Mesenchymal stem cell (in vitro differentiated cells and primary cell): ENCODE results near the gene LOXL3.

Experiments
- DNase-seq: peaks from one replicate; pipeline ENCODE4 v3.0.0-alpha.2; 2013
- H2AFZ ChIP-seq: one replicate; pipeline ENCODE4 v1.6.1; 2013; ENCODE audit warnings: low read depth, mild to moderate bottlenecking, control low read depth, inconsistent platforms, low read length, moderate library complexity
- H2AK5ac ChIP-seq: 2 replicates; pipeline ENCODE4 v1.6.1; 2013; ENCODE audit warnings: low read length, moderate library complexity, mild to moderate bottlenecking, inconsistent platforms; ENCODE audit not compliant: severe bottlenecking
- H2BK120ac ChIP-seq: one replicate; pipeline ENCODE4 v1.6.1; 2013; ENCODE audit warnings: low read depth, mild to moderate bottlenecking, inconsistent platforms, low read length, moderate library complexity
- H2BK12ac ChIP-seq, 2 experiments: one replicate each; pipeline ENCODE4 v1.6.1; 2013; ENCODE audit warnings: inconsistent platforms in 2 of 2, low read length in 2 of 2, mild to moderate bottlenecking in 2 of 2, moderate library complexity in 2 of 2, control low read depth in 1 of 2
- H2BK15ac ChIP-seq: one replicate; pipeline ENCODE4 v1.6.1; 2013; ENCODE audit warnings: mild to moderate bottlenecking, low read depth, inconsistent platforms; ENCODE audit not compliant: poor library complexity, severe bottlenecking
- H2BK5ac ChIP-seq: 2 replicates; pipeline ENCODE4 v1.6.1; 2013; ENCODE audit warnings: low read depth, mild to moderate bottlenecking, low read length, control low read depth, inconsistent platforms; ENCODE audit not compliant: poor library complexity, severe bottlenecking
- H3K14ac ChIP-seq, 2 experiments: one replicate each; pipeline ENCODE4 v1.6.1; 2013; ENCODE audit warnings: inconsistent platforms in 2 of 2, low read length in 2 of 2, control low read depth in 1 of 2, mild to moderate bottlenecking in 1 of 2, moderate library complexity in 1 of 2
- H3K18ac ChIP-seq, 2 experiments: one replicate each; pipeline ENCODE4 v1.6.1; 2013; ENCODE audit warnings: inconsistent platforms in 2 of 2, low read length in 2 of 2, control low read depth in 1 of 2, low read depth in 1 of 2, mild to moderate bottlenecking in 1 of 2
- H3K23ac ChIP-seq, 2 experiments: one replicate each; pipeline ENCODE4 v1.6.1; 2013; ENCODE audit warnings: inconsistent platforms in 2 of 2, low read length in 2 of 2, mild to moderate bottlenecking in 2 of 2, moderate library complexity in 2 of 2, control low read depth in 1 of 2
- H3K27ac ChIP-seq: 2 replicates; pipeline ENCODE4 v1.5.1; 2013; ENCODE audit warnings: mild to moderate bottlenecking, moderate library complexity, low read length, control low read depth, inconsistent platforms; ENCODE audit not compliant: poor library complexity, severe bottlenecking
- H3K27me3 ChIP-seq, 2 experiments: 2 replicates each; pipeline versions ENCODE4 v1.6.1 to v1.7.0; 2013; ENCODE audit warnings: low read length in 2 of 2, mild to moderate bottlenecking in 2 of 2, moderate library complexity in 2 of 2, control low read depth in 1 of 2, inconsistent platforms in 1 of 2; ENCODE audit not compliant: control insufficient read depth in 1 of 2, insufficient read depth in 1 of 2
- H3K36me3 ChIP-seq, 2 experiments: 2 replicates each; pipeline versions ENCODE4 v1.6.1 to v1.7.0; 2013; ENCODE audit warnings: low read length in 2 of 2, control low read depth in 1 of 2, inconsistent platforms in 1 of 2, low read depth in 1 of 2, mild to moderate bottlenecking in 1 of 2; ENCODE audit not compliant: insufficient read depth in 2 of 2, control insufficient read depth in 1 of 2
- H3K4ac ChIP-seq, 2 experiments: one replicate each; pipeline ENCODE4 v1.6.1; 2013; ENCODE audit warnings: inconsistent platforms in 2 of 2, low read length in 2 of 2, mild to moderate bottlenecking in 2 of 2, moderate library complexity in 2 of 2, control low read depth in 1 of 2, low read depth in 1 of 2
- H3K4me1 ChIP-seq: 2 replicates; pipeline ENCODE4 v1.6.1; 2013; ENCODE audit warnings: low read depth, low read length, control low read depth; ENCODE audit not compliant: control insufficient read depth, insufficient read depth
- H3K4me2 ChIP-seq: 2 replicates; pipeline ENCODE4 v1.6.1; 2013; ENCODE audit warnings: low read length, mild to moderate bottlenecking, inconsistent platforms; ENCODE audit not compliant: poor library complexity, severe bottlenecking
- H3K4me3 ChIP-seq, 2 experiments: 2 replicates each; pipeline versions ENCODE4 v1.5.1 to v1.7.0; 2013; ENCODE audit warnings: low read length in 2 of 2, mild to moderate bottlenecking in 2 of 2, control low read depth in 1 of 2, low read depth in 1 of 2; ENCODE audit not compliant: insufficient read depth in 1 of 2
- H3K79me1 ChIP-seq: replicated peaks from 2 replicates; pipeline ENCODE4 v1.6.1; 2013; ENCODE audit warnings: mild to moderate bottlenecking, control low read depth, low read length, inconsistent platforms; ENCODE audit not compliant: poor library complexity, severe bottlenecking
- H3K9ac ChIP-seq: 2 replicates; pipeline ENCODE4 v1.7.0; 2013; ENCODE audit warnings: mild to moderate bottlenecking, low read length, moderate library complexity
- H3K9me3 ChIP-seq: 2 replicates; pipeline ENCODE4 v1.7.0; 2013; ENCODE audit warnings: mild to moderate bottlenecking, low read length; ENCODE audit not compliant: control insufficient read depth
- H4K8ac ChIP-seq: one replicate; pipeline ENCODE4 v1.6.1; 2013; ENCODE audit warnings: inconsistent platforms, mild to moderate bottlenecking, low read length, moderate library complexity
- H4K91ac ChIP-seq: one replicate; pipeline ENCODE4 v1.6.1; 2013; ENCODE audit warnings: mild to moderate bottlenecking, low read length, inconsistent platforms
- WGBS: methylation state at CpG from one replicate; pipeline ENCODE4 v1.1.7; 2013; ENCODE audit warnings: mixed read lengths; 5-methylcytosine and 5-hydroxymethylcytosine counted together

Gene LOXL3

DNA sequence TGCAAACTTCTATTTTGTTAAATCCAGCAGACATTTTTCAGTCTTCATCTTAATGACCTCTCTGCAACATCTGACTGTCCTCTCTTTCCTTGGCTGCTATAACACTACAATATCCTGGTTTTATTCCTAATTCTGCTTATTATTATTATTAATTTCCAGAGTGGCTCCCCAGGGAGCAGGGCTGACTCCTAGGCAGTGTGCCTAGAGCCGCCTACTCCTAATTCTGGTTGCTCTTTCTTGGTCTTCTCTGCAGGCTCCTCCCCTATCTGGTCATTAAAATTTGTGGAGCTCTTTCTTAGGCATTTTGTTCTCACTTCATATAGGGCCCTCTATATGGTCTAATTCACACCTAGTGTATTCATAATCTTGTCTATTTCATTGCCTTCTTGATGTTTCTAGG is 10.8 kb downstream of the LOXL3 start:
- Histone ChIP-seq H3K4me1 (no peaks in the 10 kb centered on the region), H3K14ac (no peak overlapping the region), H3K79me1 (no peaks in the 10 kb centered on the region), H3K27me3 (peaks cover 0 to 5% of the 10 kb centered on the region in 2 experiments), H3K9me3 (no peaks in the 10 kb centered on the region), H2AK5ac (no peak overlapping the region), H3K4ac (no peak overlapping the region), H2AFZ (no peak overlapping the region), H2BK5ac (no peak overlapping the region), H2BK15ac (no peak overlapping the region), H2BK12ac (no peak overlapping the region), H4K91ac (no peak overlapping the region), H3K4me2 (no peak overlapping the region), H2BK120ac (no peak overlapping the region), H3K27ac (no peak overlapping the region), H3K36me3 (no peaks in the 10 kb centered on the region), H3K18ac (no peak overlapping the region), H3K9ac (no peak overlapping the region), H4K8ac (no peak overlapping the region), H3K23ac (no peak overlapping the region), H3K4me3 (no peak overlapping the region)
- WGBS, result 100% methylated on average over 1 of the region's 1 CpG
- no peak for DNase-seq

- no peak overlapping the region for H2BK5ac ChIP-seq
- no peak overlapping the region for H3K4me2 ChIP-seq
- DNase-seq, result no peak
- peak overlapping the region; percentile 52 for H3K9ac ChIP-seq
- no peaks in the 10 kb centered on the region for H3K9me3 ChIP-seq
- H3K4ac ChIP-seq, result no peak overlapping the region
- no peak overlapping the region for H3K27ac ChIP-seq
- no peaks in the 10 kb centered on the region for H3K36me3 ChIP-seq
- H3K14ac ChIP-seq, result no peak overlapping the region
- H3K23ac ChIP-seq, result no peak overlapping the region
- H4K91ac ChIP-seq, result no peak overlapping the region
- WGBS, result 95% methylated on average over 5 of the region's 5 CpGs
- H3K27me3 ChIP-seq, result peaks cover 0 to 5% of the 10 kb centered on the region in 2 experiments
- no peak overlapping the region for H2AK5ac ChIP-seq
- H2BK15ac ChIP-seq, result no peak overlapping the region
- H2AFZ ChIP-seq, result no peak overlapping the region
- no peaks in the 10 kb centered on the region for H3K4me1 ChIP-seq
- H3K18ac ChIP-seq, result no peak overlapping the region
- H2BK12ac ChIP-seq, result no peak overlapping the region
- H4K8ac ChIP-seq, result no peak overlapping the region
- H2BK120ac ChIP-seq, result no peak overlapping the region
- no peaks in the 10 kb centered on the region for H3K79me1 ChIP-seq
- peak overlapping the region in 1 of 2 experiments; percentile 3 for H3K4me3 ChIP-seq
Observed at GRCh38 chr2:74540291-74540690, 13.5 kb downstream of the LOXL3 start.

- H3K9ac ChIP-seq, result no peak overlapping the region
- no peak overlapping the region for H2AFZ ChIP-seq
- H3K27ac ChIP-seq, result no peak overlapping the region
- H3K18ac ChIP-seq, result no peak overlapping the region
- H3K4ac ChIP-seq, result no peak overlapping the region
- peaks cover 4 to 7% of the 10 kb centered on the region in 2 experiments for H3K36me3 ChIP-seq
- no peak overlapping the region for H3K14ac ChIP-seq
- peaks cover 0 to 5% of the 10 kb centered on the region in 2 experiments for H3K27me3 ChIP-seq
- H3K4me3 ChIP-seq, result no peak overlapping the region
- no peaks in the 10 kb centered on the region for H3K9me3 ChIP-seq
- no peak overlapping the region for H4K91ac ChIP-seq
- H3K23ac ChIP-seq, result no peak overlapping the region
- WGBS, result 96% methylated on average over 7 of the region's 7 CpGs
- no peak overlapping the region for H2BK12ac ChIP-seq
- H2BK15ac ChIP-seq, result no peak overlapping the region
- no peaks in the 10 kb centered on the region for H3K79me1 ChIP-seq
- H3K4me1 ChIP-seq, result no peaks in the 10 kb centered on the region
- H2BK120ac ChIP-seq, result no peak overlapping the region
- H2BK5ac ChIP-seq, result no peak overlapping the region
- H2AK5ac ChIP-seq, result no peak overlapping the region
- H3K4me2 ChIP-seq, result no peak overlapping the region
- no peak for DNase-seq
- H4K8ac ChIP-seq, result no peak overlapping the region
Observed at GRCh38 chr2:74538881-74539339, 14.8 kb downstream of the LOXL3 start.

DNA sequence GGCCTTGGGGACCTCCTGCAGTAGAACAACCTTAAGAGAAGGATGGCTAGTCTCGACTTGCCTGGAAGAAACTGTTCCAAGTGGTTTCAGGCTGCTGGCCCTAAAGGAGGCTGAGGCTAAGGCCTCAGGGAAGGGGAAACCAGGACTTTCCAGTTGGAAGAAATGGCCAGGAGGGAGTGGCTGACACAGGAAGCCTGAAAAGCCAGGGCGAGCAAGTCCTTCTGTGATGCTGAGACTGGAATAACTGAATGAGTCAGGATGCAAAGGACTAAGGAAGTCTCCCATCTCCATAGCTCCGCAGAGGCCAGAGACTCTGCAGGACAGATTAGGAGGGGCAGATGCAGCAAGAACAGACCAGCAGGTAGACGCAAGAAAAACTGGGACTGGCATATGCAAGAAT is 16.6 kb downstream of the LOXL3 start:
- H3K27ac ChIP-seq, result no peak overlapping the region
- no peaks in the 10 kb centered on the region for H3K4me1 ChIP-seq
- H3K36me3 ChIP-seq, result peaks cover 19 to 21% of the 10 kb centered on the region in 2 experiments
- no peak overlapping the region for H2BK120ac ChIP-seq
- no peak overlapping the region for H3K18ac ChIP-seq
- peaks cover 3% of the 10 kb centered on the region for H3K79me1 ChIP-seq
- H2AK5ac ChIP-seq, result no peak overlapping the region
- no peak overlapping the region for H4K91ac ChIP-seq
- no peak overlapping the region for H3K14ac ChIP-seq
- H4K8ac ChIP-seq, result no peak overlapping the region
- no peak overlapping the region for H2BK12ac ChIP-seq
- H2AFZ ChIP-seq, result no peak overlapping the region
- H2BK15ac ChIP-seq, result no peak overlapping the region
- H3K4ac ChIP-seq, result no peak overlapping the region
- H3K27me3 ChIP-seq, result peaks cover 0 to 5% of the 10 kb centered on the region in 2 experiments
- H3K23ac ChIP-seq, result no peak overlapping the region
- WGBS, result 67% methylated on average over 4 of the region's 4 CpGs
- peak overlapping the region; percentile 25 for H3K9ac ChIP-seq
- H2BK5ac ChIP-seq, result no peak overlapping the region
- DNase-seq, result no peak
- H3K4me3 ChIP-seq, result no peak overlapping the region
- no peak overlapping the region for H3K4me2 ChIP-seq
- no peaks in the 10 kb centered on the region for H3K9me3 ChIP-seq
